ENCODE data around the gene ZNF90. TPM values are rescaled to one million over a fixed set of nuclear protein-coding genes. Genes with fewer than 3 reads are reported as not detected.

The ZNF90 gene
- total and polyA plus RNA-seq, 9 donors = 2.5 to 7.2 (median 4.4) TPM

GRCh38 chr19:20154636-20155035, 76.8 kb downstream of the ZNF90 start:
- WGBS (ENCODE audit: insufficient coverage) = 74% methylated on average over 4 of the region's 4 CpGs
- Histone ChIP-seq H3K27ac (ENCODE audit: low read length) (no peak overlapping the region), H3K9me3 (replicated peaks; ENCODE audit: control insufficient read depth, low read depth, low read length) (no peaks in the 10 kb centered on the region), H3K27me3 (ENCODE audit: control insufficient read depth, insufficient read depth, low read length) (no peaks in the 10 kb centered on the region), H3K36me3 (ENCODE audit: control insufficient read depth, insufficient read depth, low read length) (no peaks in the 10 kb centered on the region), H3K4me1 (ENCODE audit: control insufficient read depth, insufficient read depth, low read length) (no peaks in the 10 kb centered on the region), H3K4me3 (ENCODE audit: low read length) (no peak overlapping the region)
- DNase-seq = no peak

GRCh38 chr19:20162821-20163220, 85.0 kb downstream of the ZNF90 start:
- no CpG with 5 or more reads among the region's 3 CpGs for WGBS (ENCODE audit: insufficient coverage)

GRCh38 chr19:20164456-20164855, 86.7 kb downstream of the ZNF90 start:
- Histone ChIP-seq H3K27ac (ENCODE audit: low read length) (no peak overlapping the region), H3K4me1 (ENCODE audit: control insufficient read depth, insufficient read depth, low read length) (peaks cover 5% of the 10 kb centered on the region), H3K4me3 (ENCODE audit: low read length) (no peak overlapping the region), H3K9me3 (replicated peaks; ENCODE audit: control insufficient read depth, low read depth, low read length) (no peaks in the 10 kb centered on the region), H3K36me3 (ENCODE audit: control insufficient read depth, insufficient read depth, low read length) (peaks cover 4% of the 10 kb centered on the region), H3K27me3 (ENCODE audit: control insufficient read depth, insufficient read depth, low read length) (no peaks in the 10 kb centered on the region)
- DNase-seq = no peak
- no CpG with 5 or more reads among the region's 1 CpG for WGBS (ENCODE audit: insufficient coverage)

More at GRCh38 chr19:20162821-20163220, 85.0 kb downstream of the ZNF90 start:
- no peaks in the 10 kb centered on the region for H3K27me3 ChIP-seq (ENCODE audit: control insufficient read depth, insufficient read depth, low read length)
- H3K27ac ChIP-seq (ENCODE audit: low read length) = no peak overlapping the region
- no peak overlapping the region for H3K4me3 ChIP-seq (ENCODE audit: low read length)
- H3K4me1 ChIP-seq (ENCODE audit: control insufficient read depth, insufficient read depth, low read length) = peaks cover under 1% of the 10 kb centered on the region
- DNase-seq = no peak
- no peaks in the 10 kb centered on the region for H3K36me3 ChIP-seq (ENCODE audit: control insufficient read depth, insufficient read depth, low read length)
- H3K9me3 ChIP-seq (replicated peaks; ENCODE audit: control insufficient read depth, low read depth, low read length) = no peaks in the 10 kb centered on the region

- WGBS (ENCODE audit: insufficient coverage) = no CpG with 5 or more reads among the region's 7 CpGs
- Histone ChIP-seq H3K9me3 (replicated peaks; ENCODE audit: control insufficient read depth, low read depth, low read length) (no peaks in the 10 kb centered on the region), H3K4me3 (ENCODE audit: low read length) (no peak overlapping the region), H3K27ac (ENCODE audit: low read length) (no peak overlapping the region), H3K36me3 (ENCODE audit: control insufficient read depth, insufficient read depth, low read length) (peaks cover 4% of the 10 kb centered on the region), H3K4me1 (ENCODE audit: control insufficient read depth, insufficient read depth, low read length) (peaks cover 5% of the 10 kb centered on the region), H3K27me3 (ENCODE audit: control insufficient read depth, insufficient read depth, low read length) (no peaks in the 10 kb centered on the region)
- DNase-seq = no peak
Measured at GRCh38 chr19:20165971-20166592, 88.3 kb downstream of the ZNF90 start.

- H3K4me3 ChIP-seq (ENCODE audit: low read length) = peak within 1 kb of the TSS; percentile 80
- peaks cover 7% of the 10 kb centered on the region for H3K36me3 ChIP-seq (ENCODE audit: control insufficient read depth, insufficient read depth, low read length)
- peaks cover 5% of the 10 kb centered on the region for H3K4me1 ChIP-seq (ENCODE audit: control insufficient read depth, insufficient read depth, low read length)
- peak; percentile 99 for DNase-seq
- under 1% methylated on average over 25 of the region's 25 CpGs for WGBS (ENCODE audit: insufficient coverage)
- H3K27me3 ChIP-seq (ENCODE audit: control insufficient read depth, insufficient read depth, low read length) = no peaks in the 10 kb centered on the region
- peak within 1 kb of the TSS; percentile 97 for H3K27ac ChIP-seq (ENCODE audit: low read length)
- no peaks in the 10 kb centered on the region for H3K9me3 ChIP-seq (replicated peaks; ENCODE audit: control insufficient read depth, low read depth, low read length)
Measured at GRCh38 chr19:20167020-20167644, 89.3 kb downstream of the ZNF90 start, which contains the start of gene ZNF486. Gene ZNF486 (plus strand): TSS chr19:20167214. CDS start chr19:20167331, 117 bp downstream.

- Histone ChIP-seq H3K27me3 (ENCODE audit: control insufficient read depth, insufficient read depth, low read length) (no peaks in the 10 kb centered on the region), H3K4me1 (ENCODE audit: control insufficient read depth, insufficient read depth, low read length) (peaks cover 5% of the 10 kb centered on the region), H3K36me3 (ENCODE audit: control insufficient read depth, insufficient read depth, low read length) (peaks cover 9% of the 10 kb centered on the region), H3K4me3 (ENCODE audit: low read length) (peak overlapping the region; percentile 80), H3K9me3 (replicated peaks; ENCODE audit: control insufficient read depth, low read depth, low read length) (no peaks in the 10 kb centered on the region), H3K27ac (ENCODE audit: low read length) (peak overlapping the region; percentile 97)
- DNase-seq = peak; percentile 47
- 11% methylated on average over 9 of the region's 22 CpGs for WGBS (ENCODE audit: insufficient coverage)
Measured at GRCh38 chr19:20167651-20168122, 89.9 kb downstream of the ZNF90 start.

Other genes with a start within 250 kb of the ZNF90 start
- 15.5 TPM for gene ZNF253, start 212.1 kb upstream of the ZNF90 start, total RNA-seq
- 10 to 100 TPM in 7 of 8 donors, 1 to 10 TPM in 1; 7.4 to 14.0 (median 11.2) TPM for gene ZNF253, start 212.1 kb upstream of the ZNF90 start, polyA plus RNA-seq (ENCODE audit: insufficient read depth in 1 of 8, insufficient read length in 8 of 8, low replicate concordance in 1 of 8)
- gene ZNF93, start 177.1 kb upstream of the ZNF90 start, total RNA-seq = 10.5 TPM
- 10 to 100 TPM in 4 of 8 donors, 1 to 10 TPM in 4; 8.1 to 11.8 (median 9.8) TPM for gene ZNF93, start 177.1 kb upstream of the ZNF90 start, polyA plus RNA-seq (ENCODE audit: insufficient read depth in 1 of 8, insufficient read length in 8 of 8, low replicate concordance in 1 of 8)
- 4.8 TPM for gene ZNF682, start 38.5 kb upstream of the ZNF90 start, total RNA-seq
- 1 to 10 TPM; 3.1 to 8.8 (median 5.6) TPM for gene ZNF682, start 38.5 kb upstream of the ZNF90 start, polyA plus RNA-seq (ENCODE audit: insufficient read depth in 1 of 8, insufficient read length in 8 of 8, low replicate concordance in 1 of 8)
- 6.9 TPM for gene ZNF486, start 89.2 kb downstream of the ZNF90 start, total RNA-seq
- 1 to 10 TPM; 4.3 to 7.5 (median 5.2) TPM for gene ZNF486, start 89.2 kb downstream of the ZNF90 start, polyA plus RNA-seq (ENCODE audit: insufficient read depth in 1 of 8, insufficient read length in 8 of 8, low replicate concordance in 1 of 8)

Measured in muscle of leg (tissue), 11 donors.